ENCODE data around the gene PPP1R15A.
"Not testable (repeated sequence)": the region's sequence is repeated elsewhere in the genome, so short reads cannot be mapped to it uniquely, and the experiment has no call there.

PPP1R15A gene

GRCh38 chr19:48915757-48916156, 43.5 kb downstream of the PPP1R15A start:
- peak; percentile 80 for DNase-seq

DNA sequence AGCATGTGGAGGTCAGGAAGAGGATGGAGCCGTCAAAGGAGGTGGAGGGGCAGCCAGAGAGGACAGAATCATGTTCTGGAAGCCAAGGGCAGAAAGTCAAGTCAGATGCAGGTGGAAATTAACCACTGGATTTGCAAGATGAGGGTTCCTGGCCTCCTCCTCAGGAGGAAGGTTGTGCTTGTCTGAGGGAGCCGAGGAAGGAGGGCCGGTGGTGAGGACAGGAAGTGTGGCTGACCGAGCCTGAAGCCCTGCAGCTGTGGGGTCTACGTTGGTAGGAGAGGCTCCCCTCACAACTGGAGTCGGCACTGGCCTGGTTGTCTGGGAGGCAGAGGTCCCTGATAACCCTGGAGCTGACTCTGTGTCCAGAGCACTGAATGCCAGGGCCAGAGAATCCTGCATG, 45.9 kb downstream of the PPP1R15A start:
- no peak for DNase-seq

DNA sequence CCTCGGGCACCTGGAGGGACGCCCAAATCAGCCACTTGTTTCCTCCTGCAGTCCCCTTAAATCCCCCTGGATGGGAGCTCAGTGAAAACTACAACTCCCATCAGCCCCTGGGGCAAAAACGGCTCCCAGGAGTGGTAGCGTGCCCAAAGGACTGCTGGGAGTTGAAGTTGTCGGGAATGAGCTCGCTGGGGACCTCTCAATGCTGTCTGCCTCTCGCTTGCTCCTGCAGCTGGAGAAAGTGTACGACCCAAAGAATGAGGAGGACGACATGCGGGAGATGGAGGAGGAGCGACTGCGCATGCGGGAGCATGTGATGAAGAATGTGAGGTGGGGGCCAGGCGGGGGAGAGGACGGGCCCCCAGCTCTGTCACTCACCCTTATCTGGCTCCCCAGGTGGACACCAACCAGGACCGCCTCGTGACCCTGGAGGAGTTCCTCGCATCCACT, 46.6 kb downstream of the PPP1R15A start:
- no peak for DNase-seq

- not testable (repeated sequence) for DNase-seq
Observed at GRCh38 chr19:48919271-48919670, 47.0 kb downstream of the PPP1R15A start.

GRCh38 chr19:48920949-48921348, 48.7 kb downstream of the PPP1R15A start:
- no peak for DNase-seq

DNA sequence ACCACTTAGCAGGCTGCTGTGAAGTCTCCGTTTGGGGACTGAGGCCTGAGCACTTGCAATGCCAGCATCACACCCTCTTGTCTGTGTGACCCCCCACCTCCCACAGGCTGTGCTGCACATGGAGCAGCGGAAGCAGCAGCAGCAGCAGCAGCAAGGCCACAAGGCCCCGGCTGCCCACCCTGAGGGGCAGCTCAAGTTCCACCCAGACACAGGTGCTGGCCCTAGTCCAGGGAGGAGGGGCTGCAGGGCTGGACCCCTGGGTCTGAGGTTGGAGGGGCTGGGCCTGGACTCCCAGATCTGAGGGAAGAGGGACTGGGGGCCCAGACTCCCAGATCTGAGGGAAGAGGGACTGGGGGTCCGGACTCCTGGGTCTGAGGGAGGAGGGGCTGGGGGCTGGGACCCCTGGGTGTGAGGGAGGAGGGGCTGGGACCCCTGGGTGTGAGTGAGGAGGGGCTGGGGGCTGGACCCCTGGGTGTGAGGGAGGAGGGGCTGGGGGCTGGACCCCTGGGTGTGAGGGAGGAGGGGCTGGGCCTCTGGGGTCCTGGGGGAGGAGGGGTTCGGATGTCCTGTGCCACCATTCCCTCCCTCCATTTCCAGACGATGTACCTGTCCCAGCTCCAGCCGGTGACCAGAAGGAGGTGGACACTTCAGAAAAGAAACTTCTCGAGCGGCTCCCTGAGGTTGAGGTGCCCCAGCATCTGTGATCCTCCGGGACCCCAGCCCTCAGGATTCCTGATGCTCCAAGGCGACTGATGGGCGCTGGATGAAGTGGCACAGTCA, 49.7 kb downstream of the PPP1R15A start:
- DNase-seq, result no peak

- DNase-seq, result no peak
Observed at GRCh38 chr19:48922548-48923490, 50.6 kb downstream of the PPP1R15A start.

DNA sequence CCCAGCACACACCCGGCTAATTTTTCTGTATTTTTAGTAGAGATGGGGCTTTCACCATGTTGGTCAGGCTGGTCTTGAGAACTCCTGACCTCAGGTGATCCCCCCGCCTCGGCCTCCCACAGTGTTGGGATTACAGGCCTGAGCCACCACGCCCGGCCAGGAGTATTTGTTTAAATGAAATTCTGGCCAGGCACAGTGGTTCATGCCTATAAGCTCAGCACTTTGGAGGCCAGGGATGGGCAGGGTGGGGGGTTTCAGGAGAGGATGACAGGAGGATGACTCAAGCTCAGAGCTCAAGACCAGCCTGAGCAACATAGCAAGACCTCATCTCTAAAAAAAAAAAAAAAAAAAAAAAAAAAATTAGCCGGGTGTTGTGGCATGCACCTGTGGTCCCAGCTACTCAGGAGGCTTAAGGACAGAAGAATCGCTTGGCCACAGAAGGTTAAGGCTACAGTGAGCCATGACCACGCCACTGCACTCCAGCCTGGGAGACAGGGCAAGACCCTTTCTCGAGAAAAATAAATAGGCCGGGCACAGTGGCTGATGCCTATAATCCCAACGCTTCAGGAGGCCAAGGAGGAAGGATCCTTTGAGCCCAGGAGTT, 53.1 kb downstream of the PPP1R15A start:
- no peak for DNase-seq

Measured in NCI-H345 (cell line).